Activated T-cell treated with anti-CD3 and anti-CD28 coated beads, Interleukin-2, amount 50 U/mL, for 48 hours (primary cell): ENCODE results near the gene RPRML.
A peak's percentile ranks its signal among the peaks of the same experiment; 100 is the strongest.
"Not testable (repeated sequence)": the region's sequence is repeated elsewhere in the genome, so short reads cannot be mapped to it uniquely, and the experiment has no call there.

ENCODE experiments used
- DNase-seq, 2 experiments: peaks; one replicate each; pipeline ENCODE4 v3.0.0-alpha.2; 2020

RPRML gene

GRCh38 chr17:46979147-46979863 lies at the start of gene RPRML:
Gene RPRML, minus strand, starts transcription at chr17:46979253. Its CDS starts 246 bp downstream, at chr17:46979007.
- peak; percentile 52 to 67 for DNase-seq

- not testable (repeated sequence) for DNase-seq
Observed at GRCh38 chr17:47016966-47017365, 37.9 kb upstream of the RPRML start.

- DNase-seq = no peak
Observed at GRCh38 chr17:47013341-47013740, 34.3 kb upstream of the RPRML start.

GRCh38 chr17:47012457-47012856 lies 33.4 kb upstream of the RPRML start:
- no peak for DNase-seq

- DNase-seq = no peak
Observed at GRCh38 chr17:47009759-47010594, 30.9 kb upstream of the RPRML start.

- DNase-seq = no peak
Observed at GRCh38 chr17:47004906-47005305, 25.9 kb upstream of the RPRML start.

- DNase-seq = not testable (repeated sequence)
Observed at GRCh38 chr17:47003864-47004263, 24.8 kb upstream of the RPRML start.

GRCh38 chr17:46995841-46996571 lies 17.0 kb upstream of the RPRML start:
- DNase-seq = no peak

- DNase-seq = no peak
Observed at GRCh38 chr17:46994993-46995392, 15.9 kb upstream of the RPRML start.

- DNase-seq = no peak
Observed at GRCh38 chr17:46991617-46992016, 12.6 kb upstream of the RPRML start.

- no peak for DNase-seq
Observed at GRCh38 chr17:46989637-46990431, 10.8 kb upstream of the RPRML start.

GRCh38 chr17:46987927-46988326 lies 8.9 kb upstream of the RPRML start:
- DNase-seq = not testable (repeated sequence)

- DNase-seq = no peak
Observed at GRCh38 chr17:46986366-46986765, 7.3 kb upstream of the RPRML start.

- no peak for DNase-seq
Observed at GRCh38 chr17:46984892-46985291, 5.8 kb upstream of the RPRML start.

- DNase-seq = no peak
Observed at GRCh38 chr17:46984341-46984740, 5.3 kb upstream of the RPRML start.

- DNase-seq = no peak
Observed at GRCh38 chr17:46983782-46984181, 4.7 kb upstream of the RPRML start.

GRCh38 chr17:46982577-46982976 lies 3.5 kb upstream of the RPRML start:
- DNase-seq = no peak

- DNase-seq = peak; percentile 23 to 44
Observed at GRCh38 chr17:46978489-46979146, 435 bp downstream of the RPRML start.

- no peak for DNase-seq
Observed at GRCh38 chr17:46977750-46978488, 1.1 kb downstream of the RPRML start.

- DNase-seq = no peak
Observed at GRCh38 chr17:46977348-46977747, 1.7 kb downstream of the RPRML start.

- no peak for DNase-seq
Observed at GRCh38 chr17:46976626-46977270, 2.3 kb downstream of the RPRML start.
